ENCODE measurements around the gene ABRAXAS1.

DNA sequence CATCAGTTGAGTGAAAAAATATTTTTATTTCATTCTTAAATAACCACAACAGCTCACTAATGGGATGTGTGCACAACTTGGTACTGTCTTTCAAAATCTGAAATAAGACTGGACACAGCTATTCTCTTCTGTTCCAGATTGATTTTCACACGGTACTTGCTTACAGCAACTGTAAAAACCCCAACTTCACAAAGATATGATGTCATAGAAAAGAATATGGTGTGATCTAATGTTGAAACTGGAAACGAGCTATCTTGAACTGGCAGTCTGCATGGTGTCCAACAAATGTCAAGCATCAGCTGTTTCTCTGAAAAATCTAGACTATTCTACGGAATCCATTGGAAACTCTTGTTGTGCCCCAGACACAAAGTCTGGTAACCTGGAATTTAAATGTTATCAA, 44.0 kb downstream of the ABRAXAS1 start:
- no peak for TF ChIP-seq POLR2AphosphoS5 (IDR thresholded peaks at IDR 0.05)
- no peak for TF ChIP-seq POLR2A (IDR thresholded peaks at IDR 0.05)

All from sigmoid colon (tissue), 4 donors.